Measurements from ENCODE around the gene CALHM3.
"Not testable (repeated sequence)": the region's sequence is repeated elsewhere in the genome, so short reads cannot be mapped to it uniquely, and the experiment has no call there.

Gene CALHM3

DNA sequence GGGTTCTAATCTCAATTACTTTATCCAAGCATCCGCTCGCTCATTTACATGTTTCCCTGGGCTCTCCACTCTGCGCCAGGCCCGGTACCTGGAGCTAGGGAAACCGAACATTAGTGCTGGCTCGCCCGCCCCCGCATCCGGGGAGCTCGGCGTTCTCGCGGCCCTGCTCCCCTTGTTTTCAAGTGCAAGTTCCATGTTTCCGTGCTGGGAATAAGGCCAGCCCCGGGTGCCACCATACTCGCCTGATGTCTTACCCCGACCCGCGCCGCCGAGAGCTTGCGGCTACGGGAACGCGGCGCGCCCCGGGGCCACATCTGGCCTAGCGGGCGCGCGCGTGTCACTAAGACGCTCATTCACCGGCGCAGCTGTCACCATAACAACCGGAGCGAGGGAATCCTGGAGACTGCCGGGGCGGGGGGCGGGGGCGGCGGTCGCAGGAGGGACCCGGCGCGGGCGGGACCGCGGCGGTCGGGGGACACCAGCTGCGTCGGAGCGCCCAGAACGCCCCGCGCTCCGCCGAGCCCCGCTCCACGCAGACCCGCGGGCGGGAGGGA lies 14.4 kb upstream of the CALHM3 start, which contains the start of gene NEURL1:
Gene NEURL1 (plus strand): TSS at position 344 of the 554 bp plus-strand sequence. CDS start 683 bp downstream, outside the sequence.
- no peak for TF ChIP-seq SPI1 (IDR thresholded peaks at IDR 0.05; ENCODE audit: low read depth, low read length)
- TF ChIP-seq POU2F2 (IDR thresholded peaks at IDR 0.05; ENCODE audit: low read depth, low read length), result no peak
- TF ChIP-seq PAX5 (IDR thresholded peaks at IDR 0.05; ENCODE audit: insufficient read depth, low read length, severe bottlenecking), result no peak
- TF ChIP-seq POLR2AphosphoS5 (IDR thresholded peaks at IDR 0.05; ENCODE audit: low read depth, low read length), result no peak
- no peak for TF ChIP-seq POLR2A (IDR thresholded peaks at IDR 0.05; ENCODE audit: low read depth, low read length)
- no peak for TF ChIP-seq TAF1 (IDR thresholded peaks at IDR 0.05; ENCODE audit: low read depth, low read length)
- DNase-seq (ENCODE audit: insufficient read length, low spot score) (peak; percentile 37), FAIRE-seq (peak; percentile 63)

DNA sequence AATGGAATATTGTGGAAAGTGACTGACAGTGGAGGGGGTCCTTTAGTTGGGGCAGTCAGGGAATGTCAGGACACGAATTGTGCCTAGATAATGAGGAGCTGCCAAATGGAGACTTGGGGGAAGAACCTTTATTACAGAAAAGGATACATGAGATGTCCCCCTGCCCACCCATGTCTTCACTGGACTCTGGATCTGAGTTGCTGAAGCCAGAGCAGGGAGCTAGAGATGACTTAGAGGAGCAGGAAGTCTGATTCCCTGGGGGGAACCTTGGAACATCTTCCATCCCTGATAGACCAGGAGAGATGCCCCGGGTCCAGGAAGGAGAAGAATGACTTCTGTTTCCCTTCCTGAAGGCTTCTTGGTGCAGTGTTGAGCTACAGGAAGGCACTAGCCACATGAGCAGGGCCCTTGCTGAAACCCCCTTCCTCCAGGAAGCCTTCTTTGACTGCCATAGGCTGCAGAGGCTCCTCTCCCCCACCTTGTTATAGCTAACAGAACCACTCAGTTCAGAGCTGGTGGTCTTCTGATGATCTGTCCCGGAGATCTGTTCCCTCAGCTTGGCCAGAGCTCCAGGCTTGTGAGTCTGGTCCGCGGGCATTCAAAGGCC lies 13.7 kb upstream of the CALHM3 start:
- no peak for DNase-seq (ENCODE audit: insufficient read length, low spot score)
- TF ChIP-seq POU2F2 (IDR thresholded peaks at IDR 0.05; ENCODE audit: low read depth, low read length), result no peak
- TF ChIP-seq SPI1 (IDR thresholded peaks at IDR 0.05; ENCODE audit: low read depth, low read length), result no peak
- TF ChIP-seq TAF1 (IDR thresholded peaks at IDR 0.05; ENCODE audit: low read depth, low read length), result no peak
- TF ChIP-seq PAX5 (IDR thresholded peaks at IDR 0.05; ENCODE audit: insufficient read depth, low read length, severe bottlenecking), result no peak
- no peak for TF ChIP-seq POLR2A (IDR thresholded peaks at IDR 0.05; ENCODE audit: low read depth, low read length)
- no peak for TF ChIP-seq POLR2AphosphoS5 (IDR thresholded peaks at IDR 0.05; ENCODE audit: low read depth, low read length)
- no peak for FAIRE-seq

DNA sequence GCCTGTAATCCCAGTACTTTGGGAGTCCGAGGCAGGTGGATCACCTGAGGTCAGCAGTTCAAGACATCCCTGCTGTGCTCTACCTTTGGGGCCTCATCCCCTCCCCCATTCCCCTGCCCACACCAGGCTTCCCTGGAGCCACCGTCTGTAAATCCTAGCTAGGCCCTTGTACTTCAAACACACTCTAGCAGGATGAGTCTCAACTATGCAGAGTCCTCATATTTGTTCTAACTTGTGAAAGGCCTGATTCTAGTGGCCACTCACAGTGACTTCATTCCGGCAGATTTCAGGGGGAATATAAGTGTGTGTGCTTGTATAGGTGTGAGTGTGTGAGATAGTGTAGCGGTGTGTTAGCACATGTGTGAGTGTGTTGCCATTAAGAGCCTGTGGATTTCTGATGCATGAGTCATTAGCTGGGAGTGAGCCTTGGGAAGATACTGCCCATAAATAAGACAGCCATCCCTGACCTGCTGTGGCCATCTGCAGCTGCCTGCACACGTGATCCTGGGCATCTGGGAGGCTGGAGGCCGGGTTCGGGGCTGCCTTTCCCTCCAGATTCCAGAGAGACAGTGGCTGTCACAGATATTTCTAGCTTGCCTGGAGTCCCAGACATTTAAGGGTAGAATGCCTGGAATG lies 12.8 kb upstream of the CALHM3 start:
- FAIRE-seq, result no peak
- TF ChIP-seq PAX5 (IDR thresholded peaks at IDR 0.05; ENCODE audit: insufficient read depth, low read length, severe bottlenecking), result no peak
- TF ChIP-seq TAF1 (IDR thresholded peaks at IDR 0.05; ENCODE audit: low read depth, low read length), result no peak
- TF ChIP-seq POLR2A (IDR thresholded peaks at IDR 0.05; ENCODE audit: low read depth, low read length), result no peak
- DNase-seq (ENCODE audit: insufficient read length, low spot score), result no peak

DNA sequence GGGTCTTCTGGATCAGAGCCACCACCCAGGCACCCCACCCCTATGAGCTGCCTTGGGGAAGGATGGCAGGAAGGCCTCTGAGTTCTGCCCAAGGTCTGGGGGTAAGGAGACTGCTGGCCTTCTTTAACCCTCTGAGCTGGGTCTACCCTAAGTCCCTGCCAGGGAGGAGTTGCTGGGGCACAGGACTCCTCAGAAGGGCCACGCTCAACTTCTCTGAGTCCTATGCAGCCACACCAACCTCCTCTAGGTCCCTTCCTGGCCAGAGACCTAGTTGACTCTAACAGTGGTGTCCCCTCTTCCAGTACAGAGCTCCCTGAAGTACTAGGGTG lies 11.9 kb upstream of the CALHM3 start:
- TF ChIP-seq POU2F2 (IDR thresholded peaks at IDR 0.05; ENCODE audit: low read depth, low read length), result no peak; the same call in 1 of the 2 replicates
- no peak for TF ChIP-seq SPI1 (IDR thresholded peaks at IDR 0.05; ENCODE audit: low read depth, low read length)
- no peak for TF ChIP-seq TAF1 (IDR thresholded peaks at IDR 0.05; ENCODE audit: low read depth, low read length)
- no peak for TF ChIP-seq PAX5 (IDR thresholded peaks at IDR 0.05; ENCODE audit: insufficient read depth, low read length, severe bottlenecking)
- no peak for TF ChIP-seq POLR2A (IDR thresholded peaks at IDR 0.05; ENCODE audit: low read depth, low read length)
- no peak for TF ChIP-seq POLR2AphosphoS5 (IDR thresholded peaks at IDR 0.05; ENCODE audit: low read depth, low read length)
- FAIRE-seq, result no peak
- no peak for DNase-seq (ENCODE audit: insufficient read length, low spot score)

DNA sequence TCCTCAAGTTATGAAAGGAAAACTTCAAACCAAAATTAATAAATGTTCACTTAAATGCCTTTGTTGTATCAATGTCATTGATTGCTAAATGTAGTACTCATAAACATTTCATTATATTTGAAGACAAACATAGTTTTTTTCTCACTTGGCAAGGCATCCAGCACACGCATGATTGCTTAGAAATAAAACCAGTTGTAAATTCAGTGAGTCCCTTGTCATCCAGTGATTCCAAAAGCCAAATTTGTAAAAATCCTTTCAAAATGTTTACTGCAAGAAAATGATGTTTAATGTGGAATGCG lies 8.3 kb upstream of the CALHM3 start:
- no peak for DNase-seq (ENCODE audit: insufficient read length, low spot score)
- no peak for FAIRE-seq
- TF ChIP-seq TAF1 (IDR thresholded peaks at IDR 0.05; ENCODE audit: low read depth, low read length) (no peak), PAX5 (IDR thresholded peaks at IDR 0.05; ENCODE audit: insufficient read depth, low read length, severe bottlenecking) (no peak), POLR2AphosphoS5 (IDR thresholded peaks at IDR 0.05; ENCODE audit: low read depth, low read length) (no peak), SPI1 (IDR thresholded peaks at IDR 0.05; ENCODE audit: low read depth, low read length) (no peak), POU2F2 (IDR thresholded peaks at IDR 0.05; ENCODE audit: low read depth, low read length) (no peak), POLR2A (IDR thresholded peaks at IDR 0.05; ENCODE audit: low read depth, low read length) (no peak)

DNA sequence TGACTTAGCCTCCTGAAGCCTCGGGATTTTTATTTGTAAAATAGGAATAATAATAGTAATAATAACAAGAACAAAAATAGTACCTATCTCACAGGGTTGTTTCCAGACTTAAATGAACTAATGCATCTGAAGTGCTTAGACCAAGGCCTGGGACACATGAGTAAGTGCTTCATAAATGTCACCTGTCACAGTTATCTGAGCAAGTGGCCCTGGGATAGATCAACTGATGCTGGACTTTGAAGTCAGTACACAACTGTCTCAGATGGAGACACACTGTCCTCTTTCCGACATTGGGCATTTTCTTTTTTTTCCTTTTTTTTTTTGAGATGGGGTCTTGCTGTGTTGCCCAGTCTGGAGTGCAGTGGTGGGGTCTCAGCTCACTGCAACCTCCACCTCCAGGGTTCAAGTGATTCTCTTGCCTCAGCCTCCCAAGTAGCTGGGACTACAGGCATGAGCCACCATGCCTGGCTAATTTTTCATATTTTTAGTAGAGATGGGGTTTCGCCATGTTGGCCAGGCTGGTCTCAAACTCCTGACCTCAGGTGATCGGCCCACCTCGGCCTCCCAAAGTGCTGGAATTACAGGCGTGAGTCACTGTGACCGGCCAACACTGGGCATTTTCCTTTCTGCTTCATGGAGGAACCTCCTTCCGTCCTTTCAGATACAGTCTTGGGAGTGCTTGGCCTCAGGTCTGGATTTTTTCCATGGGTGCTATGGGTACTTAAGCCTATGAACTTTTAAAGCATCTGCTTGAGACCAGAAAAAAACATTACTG lies 7.8 kb upstream of the CALHM3 start:
- not testable (repeated sequence) for DNase-seq (ENCODE audit: insufficient read length, low spot score); FAIRE-seq

DNA sequence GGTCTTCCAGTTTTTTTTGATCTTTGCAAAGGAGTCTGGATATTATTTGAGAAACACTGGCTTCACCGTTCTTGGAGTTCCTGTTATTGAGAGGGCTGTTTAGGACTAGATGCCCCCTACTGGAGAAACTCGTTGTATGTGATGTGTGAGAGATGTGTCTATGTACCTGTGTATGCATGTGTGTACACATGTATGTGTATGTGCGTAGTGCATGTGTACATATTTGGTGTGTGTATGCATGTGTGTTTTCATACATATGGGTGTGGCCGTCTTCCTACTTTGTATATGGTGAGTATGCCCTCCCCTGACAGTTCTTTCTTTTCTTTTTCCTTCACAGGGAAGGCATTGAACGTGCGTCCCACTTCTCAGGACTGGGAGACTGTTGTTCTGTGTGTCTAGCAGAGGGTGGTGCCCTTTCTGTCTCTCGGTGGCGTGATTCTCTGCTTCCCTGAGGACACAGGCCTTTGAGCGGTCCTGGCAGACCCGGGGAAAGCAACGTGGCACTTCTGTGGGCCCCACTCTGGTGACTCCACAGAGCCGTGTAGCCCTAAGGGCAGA lies 3.0 kb upstream of the CALHM3 start:
- DNase-seq (ENCODE audit: insufficient read length, low spot score) (peak; percentile 51), FAIRE-seq (peak; percentile 98)
- TF ChIP-seq SPI1 (IDR thresholded peaks at IDR 0.05; ENCODE audit: low read depth, low read length) (peak; percentile 75), TAF1 (IDR thresholded peaks at IDR 0.05; ENCODE audit: low read depth, low read length) (no peak), POU2F2 (IDR thresholded peaks at IDR 0.05; ENCODE audit: low read depth, low read length) (no peak)

DNA sequence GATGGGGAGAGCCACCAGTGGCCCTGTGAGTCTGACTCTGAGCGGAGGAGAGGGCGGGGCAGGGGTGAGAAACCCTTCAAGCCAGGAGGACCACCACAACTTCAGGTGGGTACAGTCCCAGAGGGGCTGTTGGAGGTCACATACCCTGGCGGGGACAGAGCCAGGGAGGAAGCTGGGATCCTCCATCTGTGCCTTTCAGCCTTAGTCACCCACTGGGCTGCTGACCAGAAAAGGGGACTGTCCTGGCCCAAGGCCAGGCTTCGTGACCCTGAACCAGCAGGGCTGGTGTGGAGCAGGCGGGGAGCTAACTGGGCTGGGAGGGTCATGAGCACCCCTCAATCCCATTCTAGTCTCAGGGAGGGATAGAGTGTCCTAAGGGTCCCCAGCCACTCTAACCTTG lies 1.5 kb upstream of the CALHM3 start:
- TF ChIP-seq PAX5 (IDR thresholded peaks at IDR 0.05; ENCODE audit: insufficient read depth, low read length, severe bottlenecking) (no peak), POU2F2 (IDR thresholded peaks at IDR 0.05; ENCODE audit: low read depth, low read length) (no peak), POLR2AphosphoS5 (IDR thresholded peaks at IDR 0.05; ENCODE audit: low read depth, low read length) (no peak), SPI1 (IDR thresholded peaks at IDR 0.05; ENCODE audit: low read depth, low read length) (no peak), POLR2A (IDR thresholded peaks at IDR 0.05; ENCODE audit: low read depth, low read length) (no peak), TAF1 (IDR thresholded peaks at IDR 0.05; ENCODE audit: low read depth, low read length) (no peak)
- FAIRE-seq (no peak), DNase-seq (ENCODE audit: insufficient read length, low spot score) (no peak)

DNA sequence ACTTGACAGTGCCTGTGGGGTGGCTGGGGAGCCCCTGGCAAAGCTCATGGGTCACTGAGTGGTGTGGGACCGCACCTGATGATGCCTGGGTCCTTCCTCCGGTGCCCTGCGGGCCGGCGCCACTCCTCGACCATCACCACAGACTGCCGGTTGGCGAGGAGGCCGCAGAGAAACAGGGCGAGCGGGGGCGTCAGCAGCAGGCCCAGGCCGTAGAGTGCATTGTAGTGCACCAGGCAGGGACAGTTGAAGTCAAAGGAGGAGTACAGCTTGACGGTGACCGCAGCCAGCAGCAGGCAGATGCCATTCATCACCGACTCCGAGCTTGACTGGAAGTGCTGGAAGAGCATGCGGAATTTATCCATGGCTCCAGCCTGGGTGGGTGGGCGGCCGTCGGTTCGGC lies 369 bp downstream of the CALHM3 start:
- DNase-seq (ENCODE audit: insufficient read length, low spot score) (no peak), FAIRE-seq (no peak)
- TF ChIP-seq SPI1 (IDR thresholded peaks at IDR 0.05; ENCODE audit: low read depth, low read length) (no peak), POLR2A (IDR thresholded peaks at IDR 0.05; ENCODE audit: low read depth, low read length) (no peak), POLR2AphosphoS5 (IDR thresholded peaks at IDR 0.05; ENCODE audit: low read depth, low read length) (no peak), POU2F2 (IDR thresholded peaks at IDR 0.05; ENCODE audit: low read depth, low read length) (no peak), TAF1 (IDR thresholded peaks at IDR 0.05; ENCODE audit: low read depth, low read length) (no peak), PAX5 (IDR thresholded peaks at IDR 0.05; ENCODE audit: insufficient read depth, low read length, severe bottlenecking) (no peak)

All from GM12891 (cell line).